ENCODE results near the gene PHF20.
"Not testable (repeated sequence)": the region's sequence is repeated elsewhere in the genome, so short reads cannot be mapped to it uniquely, and the experiment has no call there.

Gene PHF20

DNA sequence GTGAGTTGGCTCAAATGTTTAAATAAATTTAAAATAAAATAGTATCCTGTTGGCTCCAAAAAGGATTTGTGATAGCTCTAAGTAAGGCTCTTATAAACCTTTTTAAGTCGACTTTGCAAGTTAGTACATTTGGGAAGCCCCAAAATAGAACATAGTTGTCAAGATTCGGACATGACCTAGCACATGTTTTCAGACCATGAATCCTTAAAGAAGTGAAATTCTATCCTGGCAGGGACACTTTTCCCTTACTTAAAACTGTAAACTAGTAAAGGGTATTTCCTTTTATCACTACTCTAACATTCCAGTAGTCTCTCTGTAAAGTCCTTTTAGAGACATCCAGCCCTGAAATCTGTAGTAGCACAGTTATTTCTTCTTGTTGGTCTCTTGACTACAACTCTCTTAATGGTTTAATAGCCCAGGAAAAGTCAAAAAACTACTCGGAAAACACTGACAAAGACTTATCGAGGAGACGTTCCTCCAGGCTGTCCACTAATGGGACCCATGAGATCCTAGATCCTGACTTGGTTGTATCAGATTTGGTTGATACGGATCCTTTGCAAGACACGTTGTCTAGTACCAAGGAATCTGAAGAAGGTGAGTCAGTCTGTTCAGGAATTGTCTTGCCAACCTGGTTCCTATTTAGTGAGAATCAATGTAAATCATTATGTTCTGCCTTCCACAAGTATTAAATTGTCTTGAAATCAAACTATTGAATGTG is 98.9 kb downstream of the PHF20 start:
- no peak for DNase-seq
- H3K4me1 Mint-ChIP-seq: peaks cover 10% of the 10 kb centered on the region
- TF ChIP-seq, protein P1, sequence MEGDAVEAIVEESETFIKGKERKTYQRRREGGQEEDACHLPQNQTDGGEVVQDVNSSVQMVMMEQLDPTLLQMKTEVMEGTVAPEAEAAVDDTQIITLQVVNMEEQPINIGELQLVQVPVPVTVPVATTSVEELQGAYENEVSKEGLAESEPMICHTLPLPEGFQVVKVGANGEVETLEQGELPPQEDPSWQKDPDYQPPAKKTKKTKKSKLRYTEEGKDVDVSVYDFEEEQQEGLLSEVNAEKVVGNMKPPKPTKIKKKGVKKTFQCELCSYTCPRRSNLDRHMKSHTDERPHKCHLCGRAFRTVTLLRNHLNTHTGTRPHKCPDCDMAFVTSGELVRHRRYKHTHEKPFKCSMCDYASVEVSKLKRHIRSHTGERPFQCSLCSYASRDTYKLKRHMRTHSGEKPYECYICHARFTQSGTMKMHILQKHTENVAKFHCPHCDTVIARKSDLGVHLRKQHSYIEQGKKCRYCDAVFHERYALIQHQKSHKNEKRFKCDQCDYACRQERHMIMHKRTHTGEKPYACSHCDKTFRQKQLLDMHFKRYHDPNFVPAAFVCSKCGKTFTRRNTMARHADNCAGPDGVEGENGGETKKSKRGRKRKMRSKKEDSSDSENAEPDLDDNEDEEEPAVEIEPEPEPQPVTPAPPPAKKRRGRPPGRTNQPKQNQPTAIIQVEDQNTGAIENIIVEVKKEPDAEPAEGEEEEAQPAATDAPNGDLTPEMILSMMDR (IDR thresholded peaks at IDR 0.05): no peak
- peak overlapping the region; percentile 10 for H3K27ac Mint-ChIP-seq
- H3K4me3 Mint-ChIP-seq: no peak overlapping the region
- H3K27me3 Mint-ChIP-seq (ENCODE audit: low read depth, poor library complexity): no peaks in the 10 kb centered on the region
- peaks cover 32% of the 10 kb centered on the region for H3K36me3 Mint-ChIP-seq (ENCODE audit: low read depth)
- no peaks in the 10 kb centered on the region for H3K9me3 Mint-ChIP-seq

DNA sequence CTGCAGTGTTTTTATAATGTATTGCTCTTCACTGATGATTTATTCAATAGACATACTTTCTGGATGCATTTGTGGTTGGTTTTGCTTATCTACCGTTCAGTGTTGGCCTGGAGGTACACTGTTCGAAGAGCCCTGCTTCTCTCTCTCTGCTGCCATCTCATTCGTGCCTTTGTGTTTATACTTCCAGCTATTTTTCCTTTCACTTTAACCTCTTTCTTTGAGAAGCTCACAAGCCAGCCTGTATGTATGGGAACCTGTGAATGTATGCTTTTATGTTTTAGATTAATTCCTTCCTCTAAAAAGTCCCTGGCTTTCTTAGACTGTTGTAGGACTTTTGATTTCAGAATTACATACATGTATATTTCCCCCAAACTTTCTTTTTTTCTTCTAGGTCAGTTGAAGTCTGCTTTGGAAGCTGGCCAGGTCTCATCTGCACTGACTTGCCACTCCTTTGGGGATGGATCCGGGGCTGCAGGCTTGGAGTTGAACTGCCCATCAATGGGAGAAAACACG is 99.5 kb downstream of the PHF20 start:
- H3K27ac Mint-ChIP-seq: no peak overlapping the region
- H3K27me3 Mint-ChIP-seq (ENCODE audit: low read depth, poor library complexity): no peaks in the 10 kb centered on the region
- H3K4me1 Mint-ChIP-seq: peaks cover 11% of the 10 kb centered on the region
- no peak for DNase-seq
- TF ChIP-seq, protein P1 (IDR thresholded peaks at IDR 0.05): no peak
- H3K36me3 Mint-ChIP-seq (ENCODE audit: low read depth): peaks cover 36% of the 10 kb centered on the region
- no peak overlapping the region for H3K4me3 Mint-ChIP-seq
- no peaks in the 10 kb centered on the region for H3K9me3 Mint-ChIP-seq

DNA sequence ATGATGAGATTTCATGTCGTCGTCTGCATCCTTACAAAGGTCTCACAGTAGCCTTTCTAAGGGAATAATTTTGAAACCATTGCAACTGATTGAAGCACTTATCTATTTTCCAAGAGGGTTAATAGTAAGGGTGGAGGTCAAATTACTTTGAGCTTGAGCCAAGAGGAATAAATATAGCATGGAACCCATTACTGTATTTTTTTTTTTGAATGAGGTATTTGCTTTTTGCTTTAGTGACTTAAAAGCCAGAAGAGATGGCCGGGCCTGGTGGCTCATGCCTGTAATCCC is 104.2 kb downstream of the PHF20 start:
- TF ChIP-seq, protein P1 (IDR thresholded peaks at IDR 0.05): no peak
- Mint-ChIP-seq H3K9me3 (no peaks in the 10 kb centered on the region), H3K27me3 (ENCODE audit: low read depth, poor library complexity) (no peaks in the 10 kb centered on the region), H3K27ac (peak overlapping the region; percentile 54), H3K4me1 (peaks cover 8% of the 10 kb centered on the region), H3K4me3 (no peak overlapping the region), H3K36me3 (ENCODE audit: low read depth) (peaks cover 33% of the 10 kb centered on the region)
- no peak for DNase-seq

DNA sequence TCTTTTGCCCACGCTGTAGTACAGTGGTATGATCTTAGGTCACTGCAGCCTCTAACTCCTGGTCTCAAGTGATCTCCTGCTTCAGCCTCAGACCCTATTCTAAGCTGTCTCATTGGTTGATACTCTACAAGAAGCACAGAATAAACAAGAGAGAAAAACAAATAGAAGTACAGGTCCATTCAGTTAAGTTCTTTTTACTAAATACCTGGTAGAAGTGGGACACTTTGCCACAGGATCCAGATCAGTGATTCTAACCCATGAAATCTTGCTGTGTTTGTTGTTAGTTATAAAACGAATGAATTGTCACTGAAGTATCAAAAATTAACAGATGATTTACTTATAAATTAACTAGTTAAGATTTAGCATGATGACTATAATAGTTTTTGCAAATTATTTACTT is 105.8 kb downstream of the PHF20 start:
- peaks cover 8% of the 10 kb centered on the region for H3K4me1 Mint-ChIP-seq
- H3K27me3 Mint-ChIP-seq (ENCODE audit: low read depth, poor library complexity): no peaks in the 10 kb centered on the region
- no peak for DNase-seq
- TF ChIP-seq, protein P1 (IDR thresholded peaks at IDR 0.05): no peak
- H3K27ac Mint-ChIP-seq: peak overlapping the region; percentile 68
- peaks cover 31% of the 10 kb centered on the region for H3K36me3 Mint-ChIP-seq (ENCODE audit: low read depth)
- peak overlapping the region; percentile 9 for H3K4me3 Mint-ChIP-seq
- H3K9me3 Mint-ChIP-seq: no peaks in the 10 kb centered on the region

DNA sequence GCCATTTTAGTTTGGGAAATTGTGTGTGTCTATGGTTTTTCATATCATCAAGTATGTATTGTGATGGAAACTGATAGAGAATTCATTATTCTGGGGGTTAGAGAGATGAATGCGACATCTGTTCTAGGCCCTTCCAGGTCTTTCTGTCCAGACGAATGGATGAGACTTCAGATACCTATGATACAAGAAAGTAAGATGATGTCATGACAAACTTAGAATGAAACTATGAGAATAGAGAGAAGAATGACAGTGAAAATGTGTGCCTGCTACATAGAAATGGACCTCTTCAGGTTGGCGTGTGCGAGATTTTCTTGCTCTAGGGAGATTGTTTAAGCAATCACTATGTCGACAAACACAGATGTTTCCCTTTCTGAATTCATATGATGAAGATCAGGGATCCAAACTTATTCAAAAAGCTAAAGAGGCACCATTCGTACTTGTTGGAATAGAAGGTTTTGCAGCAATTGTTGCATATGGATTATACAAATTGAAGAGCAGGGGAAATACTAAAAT is 106.4 kb downstream of the PHF20 start:
- DNase-seq: no peak
- H3K9me3 Mint-ChIP-seq: no peaks in the 10 kb centered on the region
- H3K4me3 Mint-ChIP-seq: no peak overlapping the region
- peaks cover 10% of the 10 kb centered on the region for H3K4me1 Mint-ChIP-seq
- H3K27ac Mint-ChIP-seq: no peak overlapping the region
- TF ChIP-seq, protein P1 (IDR thresholded peaks at IDR 0.05): no peak
- no peaks in the 10 kb centered on the region for H3K27me3 Mint-ChIP-seq (ENCODE audit: low read depth, poor library complexity)
- H3K36me3 Mint-ChIP-seq (ENCODE audit: low read depth): peaks cover 27% of the 10 kb centered on the region

DNA sequence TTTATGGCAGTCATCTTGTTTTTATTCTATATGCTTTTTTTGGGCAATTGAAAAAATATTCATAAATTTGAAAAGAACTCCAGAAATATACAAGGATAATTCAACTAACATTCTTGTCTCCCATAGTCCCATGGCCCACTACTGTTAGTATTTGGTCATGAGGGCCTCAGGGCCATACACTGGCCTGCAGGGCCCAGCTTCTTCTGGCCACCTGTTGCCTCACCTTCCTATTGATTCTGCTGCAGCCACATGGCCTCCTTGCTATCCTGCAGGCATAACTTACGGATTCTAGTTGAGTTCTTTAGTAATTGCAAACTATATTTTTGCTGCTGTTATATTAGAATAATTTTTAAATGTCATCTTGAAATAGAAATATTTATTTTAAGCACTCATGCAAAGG is 109.9 kb downstream of the PHF20 start:
- Mint-ChIP-seq H3K36me3 (ENCODE audit: low read depth) (peaks cover 16% of the 10 kb centered on the region), H3K4me3 (no peak overlapping the region), H3K4me1 (peaks cover 14% of the 10 kb centered on the region), H3K27ac (no peak overlapping the region), H3K27me3 (ENCODE audit: low read depth, poor library complexity) (peaks cover 4% of the 10 kb centered on the region), H3K9me3 (no peaks in the 10 kb centered on the region)
- TF ChIP-seq, protein P1 (IDR thresholded peaks at IDR 0.05): no peak
- DNase-seq: no peak

DNA sequence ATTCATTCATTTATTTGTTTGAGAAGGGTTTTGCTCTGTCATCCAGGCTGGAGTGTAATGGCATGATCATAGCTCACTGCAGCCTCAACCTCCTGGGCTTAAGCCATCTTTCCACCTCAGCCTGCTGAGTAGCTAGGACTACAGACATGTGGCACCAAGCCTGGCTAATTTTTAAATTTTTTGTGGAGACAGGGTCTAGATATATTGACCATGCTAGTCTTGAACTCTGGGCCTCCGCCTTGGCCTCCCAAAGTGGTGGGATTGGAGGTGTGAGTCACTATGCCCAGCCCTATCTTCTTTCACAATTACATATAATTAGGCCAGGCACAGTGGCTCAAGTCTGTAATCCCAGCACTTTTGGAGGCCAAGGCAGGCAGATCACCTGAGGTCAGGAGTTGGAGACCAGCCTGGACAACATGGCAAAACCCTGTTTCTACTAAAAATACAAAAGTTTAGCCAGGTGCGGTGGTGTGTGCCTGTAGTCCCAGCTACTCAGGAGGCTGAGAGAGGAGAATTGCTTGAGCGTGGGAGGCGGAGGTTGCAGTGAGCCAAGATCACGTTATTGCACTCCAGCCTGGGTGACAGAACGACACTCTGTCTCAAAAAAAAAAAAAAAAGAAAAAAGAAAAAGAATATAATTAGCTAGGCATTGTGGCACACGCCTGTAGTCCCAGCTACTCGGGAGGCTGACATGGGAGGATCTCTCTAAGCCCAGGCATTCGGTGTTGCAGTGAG is 110.8 kb downstream of the PHF20 start:
- DNase-seq; H3K27me3 Mint-ChIP-seq (ENCODE audit: low read depth, poor library complexity); H3K27ac Mint-ChIP-seq; H3K9me3 Mint-ChIP-seq; H3K4me3 Mint-ChIP-seq: not testable (repeated sequence)
- Mint-ChIP-seq H3K36me3 (ENCODE audit: low read depth) (peaks cover 14% of the 10 kb centered on the region), H3K4me1 (peaks cover 14% of the 10 kb centered on the region)

Data from nephron progenitor cell (in vitro differentiated cells).